GM19467 (cell line): Measurements from ENCODE around the gene LAMTOR5.

ENCODE experiments used
- ATAC-seq: cut with Tn5 transposase; IDR thresholded peaks from one replicate; pipeline ENCODE4 v1.9.1; 2021; ENCODE audit warnings: mild to moderate bottlenecking, moderate library complexity; ENCODE audit not compliant: unreplicated experiment

The LAMTOR5 gene

DNA sequence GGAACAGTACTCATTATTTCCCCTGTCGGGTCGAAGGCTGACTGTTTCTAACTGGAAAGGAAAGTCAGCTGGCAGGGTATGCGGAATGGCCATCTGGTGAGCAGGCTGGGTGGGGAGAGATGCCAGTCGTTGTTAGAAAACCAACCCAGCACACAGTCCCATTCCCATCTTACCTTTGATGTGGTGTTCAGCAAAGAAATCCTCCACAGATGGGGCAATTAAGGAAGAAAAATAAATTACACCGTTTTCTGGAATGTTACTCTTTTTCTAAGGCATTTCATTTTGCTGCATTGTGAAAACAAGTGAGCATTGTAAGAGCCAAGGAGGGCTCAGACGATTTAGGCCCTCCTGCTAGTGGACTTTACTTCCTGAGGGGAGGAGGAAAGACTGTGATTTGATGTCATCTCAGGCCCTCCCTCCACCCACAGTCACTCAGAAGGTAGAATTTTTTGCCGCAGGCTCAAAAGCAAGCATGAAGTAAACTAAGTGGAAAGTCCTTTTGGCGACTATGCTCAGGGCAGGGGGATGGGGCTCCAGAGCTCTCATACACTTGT, 16.7 kb downstream of the LAMTOR5 start, which contains the start of gene SLC16A4:
Gene SLC16A4 (minus strand): TSS at position 335 of the 554 bp plus-strand sequence. CDS start 1,703 bp downstream, outside the sequence.
- no peak for ATAC-seq

DNA sequence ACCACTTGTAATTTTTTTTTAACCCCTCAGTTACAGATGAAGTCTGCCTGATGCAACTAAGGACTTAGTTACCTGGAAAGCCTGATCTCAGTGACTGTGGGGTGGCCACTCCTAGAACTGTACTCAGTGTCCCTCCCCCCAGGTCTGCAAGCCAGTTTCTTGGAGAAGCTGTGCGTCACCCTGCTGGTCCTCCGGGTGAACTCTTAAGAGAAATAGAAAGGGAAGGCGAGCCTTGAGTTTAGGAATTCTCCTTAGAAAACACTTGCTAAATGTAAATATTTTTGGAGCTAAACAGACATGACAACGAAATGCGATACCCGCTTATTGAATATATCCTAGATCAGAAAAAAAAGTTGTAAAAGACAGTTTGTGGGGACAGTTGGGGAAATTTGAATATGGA, 17.4 kb downstream of the LAMTOR5 start:
- no peak for ATAC-seq

DNA sequence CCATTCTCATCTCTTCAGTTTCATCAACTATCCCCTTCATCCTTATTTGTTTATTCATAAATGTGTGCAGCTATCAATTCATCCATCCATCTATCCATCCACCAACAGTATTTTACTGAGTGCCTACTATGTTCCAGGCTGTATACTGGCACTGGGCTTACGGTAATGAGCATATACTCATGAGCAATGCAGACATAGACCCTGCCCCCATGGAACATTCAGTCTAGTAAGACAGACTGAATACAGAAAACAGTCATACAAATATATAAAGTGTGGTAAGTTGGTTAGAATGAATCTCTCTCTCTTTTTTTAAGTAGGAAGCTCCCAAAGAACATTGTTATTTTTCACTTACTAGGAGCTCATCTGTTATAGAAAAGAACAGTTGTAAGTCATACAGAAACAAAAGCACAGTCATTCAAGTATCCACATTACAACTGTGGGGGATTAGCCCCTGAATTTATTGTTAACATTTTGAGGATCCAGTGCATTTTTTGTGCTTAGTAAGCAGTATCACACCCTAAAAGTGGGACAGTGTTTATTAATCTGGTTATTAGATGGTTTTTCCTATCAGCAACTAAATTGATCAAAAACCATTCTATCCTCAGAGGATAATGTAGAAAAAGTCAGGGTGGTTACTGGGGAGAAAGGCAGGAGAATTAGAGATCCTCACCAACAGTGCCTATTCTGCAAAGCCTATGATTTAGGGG, 20.3 kb downstream of the LAMTOR5 start:
- ATAC-seq = no peak

DNA sequence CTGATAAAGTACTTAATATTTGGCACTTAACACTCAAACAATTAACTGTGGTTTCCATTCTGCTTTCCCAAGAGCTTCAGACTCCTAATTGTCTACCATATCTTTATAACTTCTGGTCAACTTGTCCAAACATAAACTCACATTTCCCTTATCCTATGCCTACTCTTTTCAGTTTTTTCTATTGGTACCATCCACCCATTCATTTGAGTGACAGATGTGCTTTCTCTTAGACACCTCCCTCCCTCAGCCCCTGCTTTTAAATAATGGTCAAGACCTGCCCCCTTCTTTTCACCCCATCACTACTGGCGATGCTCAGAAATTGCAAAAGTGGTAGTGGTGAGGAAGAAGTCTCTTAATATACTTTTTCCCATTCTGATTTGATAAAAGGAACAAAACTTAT, 22.1 kb downstream of the LAMTOR5 start:
- ATAC-seq = no peak

DNA sequence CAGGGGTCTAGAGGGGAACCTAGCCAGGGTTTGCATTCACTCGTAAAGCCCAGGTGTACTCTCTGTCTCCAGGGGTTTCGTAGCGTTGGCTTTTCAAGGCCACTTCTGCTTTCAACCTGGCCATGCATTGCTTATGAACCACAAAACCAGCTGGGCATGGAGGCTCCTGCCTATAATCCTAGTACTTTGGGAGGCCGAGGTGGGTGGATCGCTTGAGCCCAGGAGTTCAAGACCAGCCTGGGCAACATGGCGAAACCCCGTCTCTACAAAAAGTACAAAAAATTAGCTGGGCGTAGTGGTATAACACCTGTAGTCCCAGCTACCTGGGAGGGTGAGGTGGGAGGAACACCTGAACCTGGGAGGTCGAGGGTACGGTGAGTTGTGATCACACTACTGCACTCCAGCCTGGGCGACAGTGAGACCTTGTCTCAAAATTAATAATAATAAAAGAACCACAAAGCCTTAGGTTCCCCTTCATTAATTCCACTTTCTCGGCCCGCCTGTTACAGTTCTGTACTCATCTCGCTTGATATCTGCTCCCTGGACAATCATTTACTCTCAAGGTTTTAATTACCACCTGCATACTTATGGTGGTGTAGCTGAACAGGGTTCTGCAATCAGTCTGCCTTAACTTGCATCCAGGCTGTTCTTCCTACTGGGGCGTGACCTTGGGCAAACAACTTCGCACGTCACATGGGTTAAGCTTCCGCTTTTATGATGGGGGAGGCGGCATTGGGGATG, 22.7 kb downstream of the LAMTOR5 start:
- ATAC-seq = peak; percentile 61

DNA sequence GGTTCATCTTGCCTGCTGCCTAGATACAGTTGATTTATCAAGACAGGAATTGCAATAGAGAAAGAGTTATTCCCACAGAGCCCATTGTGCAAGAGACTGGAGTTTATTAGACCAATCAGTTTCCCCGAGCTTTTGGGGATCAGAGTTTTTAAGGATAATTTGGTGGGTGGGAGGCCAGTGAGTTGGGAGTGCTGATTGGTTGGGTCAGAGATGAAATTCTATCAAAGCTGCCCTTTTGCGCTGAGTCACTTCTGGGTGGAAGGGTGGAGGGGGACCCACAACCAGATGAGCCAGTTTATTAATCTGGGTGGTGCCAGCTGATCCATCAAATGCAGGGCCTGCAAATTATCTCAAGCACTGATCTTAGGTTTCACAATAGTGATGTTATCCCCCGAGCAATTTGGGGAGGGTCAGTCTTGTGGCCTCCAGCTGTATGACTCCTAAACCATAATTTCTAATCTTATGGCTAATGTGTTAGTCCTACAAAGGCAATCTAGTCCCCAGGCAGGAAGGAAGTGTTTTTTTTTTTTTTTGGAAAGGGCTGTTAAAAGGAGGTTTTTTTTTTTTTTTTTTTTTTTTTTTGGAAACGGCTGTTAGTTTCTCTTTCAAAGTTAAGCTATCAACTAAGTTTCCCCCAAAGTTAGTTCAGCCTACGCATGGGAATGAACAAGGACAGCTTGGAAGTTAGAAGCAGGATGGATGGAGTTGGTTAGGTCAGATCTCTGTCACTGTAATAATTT, 24.1 kb downstream of the LAMTOR5 start:
- ATAC-seq = no peak

DNA sequence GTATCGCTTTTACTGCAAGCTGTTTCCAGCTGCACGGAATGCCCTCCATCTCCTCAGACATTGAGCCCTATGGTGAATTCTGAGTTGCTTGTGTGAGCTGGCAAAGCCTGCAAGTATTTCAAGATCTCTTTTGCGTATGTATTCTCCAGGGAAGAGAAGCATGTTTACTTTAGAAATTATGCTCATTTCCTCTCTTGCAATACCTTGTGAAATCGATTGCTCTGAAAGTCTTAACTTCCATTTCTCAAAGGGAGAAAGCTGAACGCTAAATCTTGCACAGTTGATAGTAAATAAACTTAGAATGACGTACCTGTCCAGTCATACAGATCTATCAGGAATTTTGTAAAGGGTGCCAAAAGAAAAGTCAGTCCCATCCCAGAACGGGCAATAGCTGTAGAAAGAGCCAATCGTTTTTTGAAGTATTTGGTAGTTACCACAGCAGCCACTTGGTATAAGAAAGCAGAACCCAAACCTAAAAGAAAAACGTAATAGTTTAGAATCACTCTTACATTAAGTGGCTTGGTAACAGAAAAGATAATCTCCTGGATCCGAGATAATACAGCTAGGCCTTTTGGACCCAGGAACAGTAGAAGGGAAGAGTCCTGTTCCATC, 26.7 kb downstream of the LAMTOR5 start:
- ATAC-seq = no peak

DNA sequence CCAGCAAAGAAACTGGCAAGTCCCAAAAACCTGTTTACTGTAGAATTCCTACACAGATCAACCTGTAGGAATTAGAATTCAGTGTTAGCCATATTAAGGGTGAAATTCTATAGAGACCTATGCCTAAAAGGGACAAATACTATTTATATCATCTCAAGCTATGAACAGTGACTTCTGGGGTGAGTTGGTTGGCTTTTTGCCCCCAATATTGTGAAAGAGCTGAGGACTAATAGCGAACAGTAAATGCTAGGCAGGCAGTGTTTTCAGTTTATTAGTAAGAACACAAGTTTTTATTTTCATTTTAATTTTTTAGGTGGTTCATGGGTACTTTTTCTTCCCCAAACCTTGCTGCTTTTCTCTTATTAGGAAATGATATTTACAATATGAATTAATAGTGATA, 32.0 kb downstream of the LAMTOR5 start:
- no peak for ATAC-seq

DNA sequence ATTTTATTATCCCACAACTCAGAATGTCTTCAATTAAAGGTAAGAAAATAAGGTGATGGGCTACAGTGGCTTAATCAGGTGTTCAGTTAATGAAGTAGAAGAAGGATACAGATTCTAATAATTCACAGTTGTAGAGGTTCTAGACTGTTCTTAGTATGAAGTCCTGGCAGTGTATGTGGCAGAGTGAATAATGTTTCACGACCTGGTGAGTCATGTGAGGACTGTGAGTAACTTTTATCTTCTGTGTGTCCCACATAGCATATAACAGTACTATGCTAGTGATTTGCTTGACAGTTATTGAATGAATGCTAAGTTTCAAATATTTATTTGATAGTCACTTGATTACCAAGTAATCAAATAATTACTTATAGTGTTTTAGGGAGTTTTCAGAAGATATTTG, 36.7 kb downstream of the LAMTOR5 start:
- no peak for ATAC-seq

DNA sequence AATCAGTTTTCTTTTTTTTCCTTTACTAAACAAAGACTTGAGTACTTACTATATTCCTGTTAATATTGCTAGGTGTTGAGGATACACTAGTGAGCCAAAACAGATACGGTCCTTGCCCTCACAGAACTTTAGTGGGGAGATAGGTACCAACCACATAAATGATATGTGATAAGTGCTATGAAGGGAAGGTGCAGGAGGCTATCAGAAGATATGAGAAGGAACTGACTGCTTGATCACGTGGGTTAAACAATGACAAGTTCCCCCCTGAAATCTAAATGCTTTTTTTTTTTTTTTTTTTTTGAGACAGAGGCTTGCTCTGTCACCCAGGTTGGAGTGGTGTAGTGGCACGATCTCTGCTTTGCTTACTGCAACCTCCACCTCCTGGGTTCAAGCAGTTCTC, 43.3 kb downstream of the LAMTOR5 start:
- no peak for ATAC-seq

DNA sequence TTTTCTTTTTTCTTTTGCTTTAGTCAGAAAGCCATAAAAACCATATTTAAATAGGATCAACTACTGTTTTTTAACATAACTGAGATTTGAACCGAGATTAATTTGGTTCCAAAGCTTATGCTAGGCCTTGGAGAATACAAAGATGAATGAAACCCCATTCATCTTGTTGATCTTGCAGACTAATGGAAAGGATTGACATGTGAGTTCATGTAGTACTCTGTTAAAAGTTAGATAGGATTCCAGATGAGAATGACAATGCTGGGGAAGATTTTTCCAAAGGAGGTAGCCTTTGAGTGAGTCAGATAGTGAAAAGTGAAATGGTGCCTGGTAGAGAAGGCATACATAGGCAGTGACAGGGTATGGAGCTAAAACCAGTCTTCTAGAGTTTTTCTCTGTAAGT, 45.6 kb downstream of the LAMTOR5 start:
- ATAC-seq = no peak

DNA sequence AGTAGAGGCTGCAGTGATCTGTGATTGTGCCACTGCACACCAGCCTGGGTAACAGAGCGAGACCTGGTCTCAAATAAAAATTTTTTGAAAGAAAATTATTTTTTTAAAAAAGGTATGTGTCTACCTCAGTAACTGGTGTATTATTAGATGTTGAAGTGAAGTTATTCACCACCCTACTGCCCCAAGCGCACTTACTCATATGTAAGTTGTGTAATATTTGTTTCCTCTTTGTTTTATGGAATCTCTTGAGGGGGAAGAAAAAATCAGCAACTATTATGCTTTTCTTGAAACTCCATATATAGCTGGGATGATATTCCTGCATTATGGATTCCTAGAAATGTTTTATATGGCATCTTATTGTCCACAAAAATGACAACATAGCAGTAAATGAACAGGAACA, 47.1 kb downstream of the LAMTOR5 start:
- no peak for ATAC-seq

DNA sequence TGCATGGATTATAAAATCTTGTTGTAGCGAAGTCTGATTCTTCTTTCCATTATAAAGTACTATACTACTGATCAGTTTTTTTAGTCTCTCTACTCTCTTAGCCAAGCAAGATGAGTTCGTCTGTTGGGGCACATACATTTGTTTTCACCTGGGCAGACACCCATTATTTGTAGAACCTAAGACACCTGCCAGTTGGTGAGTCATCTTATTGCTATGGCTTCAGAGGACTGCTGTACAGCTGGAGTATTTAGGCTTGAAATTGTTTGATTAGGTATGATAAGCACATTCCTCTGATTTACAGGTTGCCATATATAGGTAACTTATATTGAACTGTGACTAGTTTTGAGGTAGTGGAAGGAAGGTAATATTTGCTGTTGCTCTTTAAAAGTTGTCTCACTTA, 51.1 kb downstream of the LAMTOR5 start:
- ATAC-seq = no peak

DNA sequence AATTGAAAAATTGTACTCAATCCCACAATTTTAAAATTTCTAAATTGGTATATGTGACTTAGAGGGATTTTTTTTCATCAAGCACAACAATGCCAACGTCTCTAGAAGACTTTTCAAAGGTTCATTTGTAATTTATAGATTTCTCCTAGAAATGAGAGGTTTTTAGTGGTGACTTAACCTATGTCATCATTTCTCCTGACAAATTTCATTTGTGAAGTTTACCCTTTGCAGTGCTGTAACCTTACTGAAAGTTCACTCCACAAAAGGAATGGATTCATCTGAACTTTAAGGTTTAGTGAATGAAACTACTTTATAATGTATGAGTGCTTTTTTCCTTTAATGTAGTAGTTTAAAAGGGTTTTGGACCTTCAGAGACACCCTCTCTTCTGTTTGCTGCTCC, 52.2 kb downstream of the LAMTOR5 start:
- no peak for ATAC-seq
